UCSD-AML1 (cell line): ENCODE measurements around the gene SLX9.

Experiments used
- DNase-seq: peaks from one replicate; lab custom pipeline; 2025; ENCODE audit not compliant: unreplicated experiment; lab: John Stamatoyannopoulos, UW

Gene SLX9

GRCh38 chr21:44929242-44929798 is 10.5 kb upstream of the SLX9 start:
- no peak for DNase-seq

DNA sequence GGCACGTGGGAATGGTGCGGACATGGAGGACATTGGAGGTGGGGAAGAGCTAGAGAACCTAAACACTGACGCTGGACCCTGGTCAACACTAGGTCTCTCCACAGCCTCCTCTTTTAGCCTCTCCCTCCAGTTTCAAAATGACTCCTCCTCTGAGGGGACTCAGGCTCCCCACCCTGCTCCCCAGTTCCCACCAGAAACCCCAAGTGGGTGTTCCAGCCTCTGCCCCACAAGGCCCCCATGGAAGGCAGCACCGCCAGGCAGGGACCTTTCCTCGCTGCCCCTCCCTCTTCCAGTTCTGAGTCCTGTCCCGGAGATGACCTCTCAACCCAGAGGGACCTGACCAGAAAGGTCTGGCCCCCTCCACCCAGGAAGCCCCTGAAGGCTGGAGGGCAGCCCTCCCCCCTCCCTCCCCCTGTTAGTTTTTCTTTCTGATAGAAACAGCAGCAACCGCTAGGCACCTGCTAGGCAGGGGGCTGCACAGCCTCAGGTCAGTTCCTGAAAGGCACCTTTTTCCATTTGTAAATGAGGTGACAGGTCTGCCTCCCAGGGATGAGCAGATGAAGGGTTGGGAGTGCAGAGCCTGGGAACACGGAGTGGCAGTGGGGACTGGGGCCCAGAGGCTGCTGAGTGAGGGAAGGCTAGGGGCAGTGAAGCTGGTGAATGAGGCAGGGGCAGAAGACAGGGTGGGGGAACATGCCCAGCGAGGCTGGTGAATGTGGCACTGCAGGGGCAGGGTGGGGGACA is 9.9 kb upstream of the SLX9 start:
- no peak for DNase-seq

DNA sequence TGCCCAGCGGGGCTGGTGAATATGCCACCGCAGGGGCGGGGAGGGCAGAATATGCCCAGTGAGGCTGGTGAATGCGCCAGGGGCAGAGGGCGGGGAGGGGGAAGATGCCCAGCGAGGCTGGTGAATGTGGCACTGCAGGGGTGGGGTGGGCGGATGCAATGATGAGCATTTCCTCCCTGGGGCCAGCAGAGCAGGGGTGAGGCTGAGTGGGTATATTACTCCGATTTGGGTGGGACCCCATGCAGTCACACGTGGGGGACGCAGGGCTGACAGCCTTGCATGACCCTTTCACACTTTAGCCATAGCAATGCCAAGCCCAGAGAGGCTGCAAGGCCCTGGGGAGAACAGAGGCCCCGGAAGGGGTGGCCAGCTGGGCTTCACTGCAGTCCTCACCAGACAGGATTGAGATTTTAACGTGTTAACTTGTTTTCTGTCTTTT is 9.3 kb upstream of the SLX9 start:
- peak; percentile 39 for DNase-seq

GRCh38 chr21:44931137-44931500 is 8.7 kb upstream of the SLX9 start:
- peak; percentile 78 for DNase-seq

GRCh38 chr21:44931501-44932407 is 8.1 kb upstream of the SLX9 start:
- no peak for DNase-seq

- peak; percentile 64 for DNase-seq
These were observed 7.2 kb upstream of the SLX9 start for GRCh38 chr21:44932408-44933181.

DNA sequence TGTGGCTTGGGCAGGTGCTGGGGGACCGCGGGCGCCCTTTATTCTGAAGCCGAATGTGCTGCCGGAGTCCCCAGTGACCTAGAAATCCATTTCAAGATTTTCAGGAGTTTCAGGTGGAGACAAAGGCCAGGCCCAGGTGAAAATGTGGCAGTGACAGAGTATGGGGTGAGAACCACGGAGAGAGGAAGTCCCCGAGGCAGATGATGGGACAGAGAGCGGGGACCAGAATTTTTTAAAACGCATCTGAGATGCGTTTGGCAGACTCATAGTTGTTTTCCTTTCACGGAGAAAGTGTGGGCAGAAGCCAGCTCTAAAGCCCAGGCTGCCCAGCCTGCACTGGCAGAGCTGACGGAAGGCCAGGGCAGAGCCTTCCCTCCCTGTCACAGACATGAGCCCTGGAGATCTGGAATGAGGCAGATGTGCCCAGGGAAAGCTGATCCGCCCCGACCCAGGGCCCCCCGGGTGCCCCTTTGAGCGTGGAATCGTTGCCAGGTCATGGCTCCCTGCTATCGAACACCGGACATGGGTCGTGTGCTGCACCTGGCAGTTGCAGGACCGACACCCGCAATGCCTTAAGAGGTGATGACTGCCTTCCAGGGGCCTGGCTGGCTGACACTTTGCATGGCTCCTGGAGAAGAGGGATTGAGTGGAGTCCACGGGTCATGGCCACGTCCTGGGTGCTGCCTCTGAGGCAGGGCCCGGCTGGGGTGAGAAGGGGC is 6.5 kb upstream of the SLX9 start:
- DNase-seq: no peak

DNA sequence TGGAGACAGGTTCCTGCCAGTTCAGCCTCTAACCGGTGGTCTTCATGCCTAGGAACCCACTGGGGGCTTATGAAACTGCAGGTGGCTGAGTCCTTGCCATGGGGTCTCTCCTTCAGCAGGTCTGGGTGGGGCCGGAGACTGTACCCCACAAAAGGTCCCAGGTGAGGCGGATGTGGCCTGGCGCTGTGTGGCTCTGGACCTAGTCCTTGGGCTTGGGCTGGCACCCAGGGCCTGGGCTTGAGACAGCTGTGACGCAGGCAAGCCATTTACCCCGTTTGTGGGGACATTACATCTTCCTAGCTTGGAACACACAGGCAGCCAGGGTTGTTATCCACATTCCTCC is 5.9 kb upstream of the SLX9 start:
- DNase-seq: no peak

GRCh38 chr21:44934276-44934675 is 5.6 kb upstream of the SLX9 start:
- no peak for DNase-seq

- no peak for DNase-seq
These were observed 4.9 kb upstream of the SLX9 start for GRCh38 chr21:44934797-44935532.

DNA sequence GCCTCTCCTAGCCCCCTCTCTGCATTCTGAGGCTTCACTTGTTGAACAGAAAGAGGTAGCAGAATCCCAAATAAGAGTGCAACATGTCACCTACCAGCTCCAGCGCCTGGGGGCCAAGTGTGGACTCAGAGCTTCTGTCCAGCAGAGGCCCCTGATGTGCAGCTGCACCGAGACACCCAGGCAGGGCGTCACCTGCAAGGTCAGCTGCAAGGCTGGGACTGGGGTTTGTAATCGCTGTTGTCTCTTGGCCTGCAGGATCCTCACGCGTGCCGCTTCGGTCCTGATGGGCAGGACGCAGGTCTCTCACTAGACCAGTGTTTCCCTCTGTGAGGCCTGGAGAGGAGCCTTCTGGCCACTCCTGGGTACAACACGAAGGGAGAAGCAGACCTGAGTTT is 4.3 kb upstream of the SLX9 start:
- DNase-seq: no peak

GRCh38 chr21:44938772-44939531 is 877 bp upstream of the SLX9 start:
- DNase-seq: no peak

GRCh38 chr21:44940116-44940631 is 345 bp downstream of the SLX9 start:
- DNase-seq: no peak

GRCh38 chr21:44941567-44941966 is 1.7 kb downstream of the SLX9 start:
- no peak for DNase-seq

GRCh38 chr21:44942566-44942965 is 2.7 kb downstream of the SLX9 start:
- DNase-seq: no peak

GRCh38 chr21:44943005-44943685 is 3.3 kb downstream of the SLX9 start:
- DNase-seq: no peak

DNA sequence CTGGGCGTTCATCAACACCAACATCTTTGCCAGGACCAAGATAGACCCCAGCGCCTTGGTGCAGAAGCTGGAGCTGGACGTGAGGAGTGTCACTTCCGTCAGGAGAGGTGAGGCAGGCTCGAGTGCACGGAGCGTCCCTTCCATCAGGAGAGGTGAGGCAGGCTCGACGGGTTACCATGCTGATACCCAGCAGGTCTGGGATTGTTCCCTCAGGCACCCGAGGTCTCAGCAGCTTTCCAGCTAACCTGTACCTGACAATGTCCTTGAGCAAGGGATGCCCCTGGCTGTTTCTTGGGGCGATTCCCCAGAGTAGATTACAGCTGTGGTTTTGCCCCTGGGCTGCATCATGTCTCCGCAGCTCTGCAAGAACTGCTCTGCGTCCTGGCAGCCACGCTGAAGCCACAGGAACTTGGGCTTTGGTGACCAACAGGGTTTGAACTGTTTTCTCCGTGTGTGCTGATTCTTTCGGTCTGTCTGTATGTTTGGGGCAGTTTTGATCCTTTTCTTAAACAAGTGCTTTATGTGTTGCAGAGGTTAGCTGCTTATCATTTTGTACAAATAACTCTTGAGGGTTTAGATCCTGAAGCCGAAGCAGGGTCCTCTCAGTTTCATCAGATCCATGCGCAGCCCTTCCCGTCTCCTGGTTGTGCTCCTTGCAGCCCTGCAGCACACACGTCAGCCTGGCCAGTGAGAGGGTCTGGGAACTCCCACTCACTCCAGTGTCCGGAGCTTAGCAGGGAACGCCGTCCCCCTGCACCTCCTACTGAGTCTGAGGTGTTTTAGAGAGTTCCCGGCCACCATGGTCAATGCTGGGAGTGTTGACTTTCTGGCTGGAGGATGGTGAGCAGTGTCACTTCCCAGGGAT is 4.1 kb downstream of the SLX9 start:
- no peak for DNase-seq

DNA sequence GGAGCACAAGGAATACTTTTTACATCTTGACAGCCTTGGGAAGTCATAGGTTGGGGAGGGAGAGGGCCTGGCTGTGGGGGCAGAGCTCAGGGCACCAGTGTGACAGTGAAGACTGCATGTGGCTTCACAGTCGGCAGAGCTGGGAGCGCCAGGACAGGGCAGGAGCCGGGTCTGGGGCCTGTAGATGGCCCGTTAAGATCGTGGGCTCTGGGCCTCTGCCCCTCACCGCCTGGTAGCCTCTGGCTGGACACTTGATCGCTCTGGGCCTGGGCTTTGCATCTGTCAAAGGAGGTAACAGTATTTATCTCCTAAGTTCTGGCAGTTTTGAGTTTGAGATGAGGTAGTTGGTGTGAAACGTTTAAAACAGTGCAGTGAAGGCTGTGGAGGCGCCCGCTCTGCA is 4.8 kb downstream of the SLX9 start:
- DNase-seq: no peak
